RKO (cell line): ENCODE measurements around the gene ZNF850.
A peak's percentile ranks its signal among the peaks of the same experiment; 100 is the strongest.
"Not testable (repeated sequence)": the region's sequence is repeated elsewhere in the genome, so short reads cannot be mapped to it uniquely, and the experiment has no call there.

Experiments used
- DNase-seq: peaks from one replicate; pipeline ENCODE4 v3.0.0-alpha.2; 2016; ENCODE audit warnings: low spot score

ZNF850 gene

GRCh38 chr19:36772311-36773222, at the start of gene ZNF850:
TSS of gene ZNF850 (minus strand) at chr19:36772807. CDS start at chr19:36762606, 10,201 bp downstream.
- DNase-seq: peak; percentile 95

GRCh38 chr19:36821758-36822157, 49.2 kb upstream of the ZNF850 start:
- peak; percentile 43 for DNase-seq

- peak; percentile 24 for DNase-seq
Measured at GRCh38 chr19:36819130-36819630, 46.6 kb upstream of the ZNF850 start.

GRCh38 chr19:36807029-36807428, 34.4 kb upstream of the ZNF850 start:
- no peak for DNase-seq

- DNase-seq: no peak
Measured at GRCh38 chr19:36805364-36805763, 32.8 kb upstream of the ZNF850 start.

GRCh38 chr19:36797786-36798108, 25.1 kb upstream of the ZNF850 start:
- no peak for DNase-seq

- DNase-seq: no peak
Measured at GRCh38 chr19:36796714-36796992, 24.0 kb upstream of the ZNF850 start.

GRCh38 chr19:36791420-36792141, 19.0 kb upstream of the ZNF850 start:
- not testable (repeated sequence) for DNase-seq

- no peak for DNase-seq
Measured at GRCh38 chr19:36775768-36776167, 3.2 kb upstream of the ZNF850 start.

- DNase-seq: no peak
Measured at GRCh38 chr19:36773223-36773579, 594 bp upstream of the ZNF850 start.

- peak; percentile 98 for DNase-seq
Measured at GRCh38 chr19:36771261-36772231, 1.1 kb downstream of the ZNF850 start.

- no peak for DNase-seq
Measured at GRCh38 chr19:36750066-36750691, 22.4 kb downstream of the ZNF850 start.

GRCh38 chr19:36749613-36750012, 23.0 kb downstream of the ZNF850 start:
- not testable (repeated sequence) for DNase-seq

- no peak for DNase-seq
Measured at GRCh38 chr19:36748431-36749275, 24.0 kb downstream of the ZNF850 start.

GRCh38 chr19:36747750-36748149, 24.9 kb downstream of the ZNF850 start:
- peak; percentile 49 for DNase-seq

GRCh38 chr19:36745870-36746269, 26.7 kb downstream of the ZNF850 start:
- DNase-seq: peak; percentile 70

- not testable (repeated sequence) for DNase-seq
Measured at GRCh38 chr19:36736166-36736565, 36.4 kb downstream of the ZNF850 start.

- DNase-seq: no peak
Measured at GRCh38 chr19:36719687-36720556, 52.7 kb downstream of the ZNF850 start.

- no peak for DNase-seq
Measured at GRCh38 chr19:36709423-36709822, 63.2 kb downstream of the ZNF850 start.

GRCh38 chr19:36707134-36707533, 65.5 kb downstream of the ZNF850 start:
- DNase-seq: no peak
